Measurements from ENCODE around the gene CFAP97D1. TPM values are rescaled to one million over a fixed set of nuclear protein-coding genes. Genes with fewer than 3 reads are reported as not detected.

Gene CFAP97D1
- total and polyA plus RNA-seq, 10 of the 15 experiments (the other 5 are each of a cell fraction or from before 2014, with no cell fraction given) = 0.13 TPM; not detected in 9

DNA sequence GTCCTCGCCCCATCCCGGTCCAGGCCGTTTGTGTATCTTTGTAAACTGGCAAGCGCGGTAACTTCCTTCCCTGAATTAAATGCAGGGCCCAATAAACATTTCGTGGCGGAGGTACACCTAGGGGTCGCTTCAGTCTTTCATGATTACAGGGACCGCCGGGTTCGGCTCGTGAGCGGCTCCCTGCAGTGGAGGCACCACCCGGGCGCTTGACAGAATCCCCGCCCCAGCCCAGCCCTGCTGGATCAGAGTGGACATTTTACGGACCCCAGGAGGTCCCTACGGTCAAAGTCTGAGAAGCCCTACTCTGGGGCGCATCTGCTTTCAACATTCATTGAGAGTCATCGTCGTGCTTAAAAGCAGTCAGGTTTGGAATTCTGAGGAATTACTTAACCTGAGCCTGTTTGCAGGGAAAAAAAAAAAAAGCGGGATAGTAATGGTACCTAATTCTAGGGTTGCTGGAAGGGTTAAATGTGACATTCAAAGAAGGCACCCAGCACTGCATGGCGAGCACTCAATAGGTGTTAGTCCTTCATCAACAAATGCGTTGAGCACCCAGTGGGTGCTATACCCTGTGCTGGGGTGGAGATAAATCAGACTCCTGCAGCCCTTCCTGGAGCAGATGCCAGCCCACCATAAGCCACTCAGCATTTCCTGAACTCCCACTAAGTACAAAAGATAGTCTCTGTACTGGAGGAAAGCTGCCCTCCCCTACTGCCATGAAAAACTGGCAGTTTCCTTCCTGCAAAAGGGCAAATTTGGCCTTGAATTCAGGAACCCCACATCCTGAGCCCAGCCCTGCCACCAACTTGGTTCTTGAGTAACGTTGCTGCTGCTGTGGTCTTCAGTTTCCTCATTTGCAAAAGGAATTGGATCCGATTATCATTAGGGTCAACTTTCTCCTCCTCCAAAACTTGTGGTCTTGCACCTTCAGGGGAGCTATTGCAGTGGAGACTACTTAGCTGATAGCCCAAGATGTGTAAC lies 800 bp upstream of the CFAP97D1 start:
- Histone ChIP-seq H3K4me2 (ENCODE audit: control insufficient read depth, insufficient read depth) (peak overlapping the region; percentile 91), H3K27me3 (replicated peaks in 1 of 2; ENCODE audit: control insufficient read depth in 2 of 2, insufficient read depth in 2 of 2, low read length in 1 of 2) (peaks cover 5 to 12% of the 10 kb centered on the region in 2 experiments; a peak in 2 of 4 replicates), H3K79me2 (ENCODE audit: control insufficient read depth, insufficient read depth, low read length) (no peaks in the 10 kb centered on the region; the same call in 1 of the 2 replicates), H3K9ac (ENCODE audit: control insufficient read depth, insufficient read depth, low read length) (peak overlapping the region; percentile 73; the same call in 1 of the 2 replicates), H3K4me1 (ENCODE audit: control insufficient read depth, insufficient read depth, low read length) (no peaks in the 10 kb centered on the region), H3K27ac (ENCODE audit: control insufficient read depth, insufficient read depth) (no peak overlapping the region), H3K36me3 (ENCODE audit: control insufficient read depth in 2 of 2, insufficient read depth in 2 of 2, low read length in 1 of 2) (no peaks in the 10 kb centered on the region), H3K9me3 (replicated peaks; ENCODE audit: control insufficient read depth, insufficient read depth, low read length) (no peaks in the 10 kb centered on the region), H3K4me3 (peak overlapping the region; percentile 89; the same call in 1 of the 2 replicates), H4K20me1 (ENCODE audit: control insufficient read depth, insufficient read depth) (no peaks in the 10 kb centered on the region), H2AFZ (ENCODE audit: control insufficient read depth, low read depth, low read length) (peak overlapping the region; percentile 75)
- 7% methylated on average over 26 of the region's 26 CpGs for WGBS (ENCODE audit: insufficient coverage, insufficient replicate concordance, low lambda C conversion rate, missing lambda C conversion rate)
- in situ Hi-C loops (cut with MboI) (no loop called here), intact Hi-C loops (cut with micrococcal nuclease; ENCODE audit: unreplicated experiment) (loop anchor here (5.0 kb wide), 1 partner anchor 262 kb away; no protein-coding TSS in a partner anchor)
- ChIA-PET POLR2A (no interaction called here), SMC1A (ENCODE audit: uncharacterized antibody, unreplicated experiment) (interaction anchor here (1.2 to 1.4 kb wide), 2 partner anchors 13 to 67 kb away, joined by 3 to 4 read pairs; partner anchors contain the start of gene CD300LG), CTCF (interaction anchor here (0.5 to 1.6 kb wide), 5 partner anchors 12 to 202 kb away, joined by 3 to 4 read pairs (median 3); no protein-coding TSS in a partner anchor), RAD21 (ENCODE audit: unreplicated experiment) (interaction anchor here (0.6 kb wide), 1 partner anchor 206 kb away, joined by 3 read pairs; no protein-coding TSS in a partner anchor)
- FAIRE-seq = no peak
- peak; percentile 9; the same call in 2 of the 3 replicates for ATAC-seq
- no TSS peak for BruUV-seq (replicated peaks)
- TF ChIP-seq POLR2AphosphoS2 (IDR thresholded peaks at IDR 0.05; ENCODE audit: low read depth, low read length) = no peak
- TF ChIP-seq CTCF (IDR thresholded peaks at IDR 0.05 in 2 of 3, conservative IDR thresholded peaks at IDR 0.05 in 1 of 3; ENCODE audit: control insufficient read depth in 2 of 3, extremely low read depth in 1 of 3, insufficient read depth in 1 of 3, low read depth in 3 of 3, low read length in 3 of 3) = peak in 1 of 3 experiments; percentile 3; a peak in 1 of 6 replicates
- TF ChIP-seq IKZF1 (conservative IDR thresholded peaks at IDR 0.05) = 0 out of 2 replicates have a peak, but pooled peaks have one; percentile 3
- TF ChIP-seq EZH2 (IDR thresholded peaks at IDR 0.05; ENCODE audit: borderline replicate concordance, control insufficient read depth, low read depth, low read length) = peak; percentile 49; the same call in 1 of the 2 replicates
- no peak for DNase-seq (ENCODE audit: low read depth, low spot score)

Data from GM12878 (cell line).